ENCODE measurements around the gene LRRFIP1.
"Not testable (repeated sequence)": the region's sequence is repeated elsewhere in the genome, so short reads cannot be mapped to it uniquely, and the experiment has no call there.

LRRFIP1 gene

GRCh38 chr2:237673130-237674001, 46.0 kb downstream of the LRRFIP1 start:
- H3K36me3 Mint-ChIP-seq (ENCODE audit: insufficient read depth), result peaks cover 29% of the 10 kb centered on the region
- ATAC-seq (replicated peaks), result peak; percentile 65
- H3K27me3 Mint-ChIP-seq, result peaks cover 2 to 14% of the 10 kb centered on the region in 2 donors
- peak overlapping the region; percentile 85 to 99 for H3K4me3 Mint-ChIP-seq
- peak; percentile 87 to 90 (median 89) for DNase-seq
- no peaks in the 10 kb centered on the region for H3K9me3 Mint-ChIP-seq
- H3K4me1 Mint-ChIP-seq (ENCODE audit: low read depth in 2 of 2), result peaks cover 32 to 34% of the 10 kb centered on the region in 2 donors
- peak overlapping the region; percentile 99 to 100 for H3K27ac Mint-ChIP-seq

GRCh38 chr2:237674731-237675276, 47.4 kb downstream of the LRRFIP1 start:
- H3K27me3 Mint-ChIP-seq, result peaks cover 0 to 4% of the 10 kb centered on the region in 2 donors
- DNase-seq, result peak; percentile 87 to 89 (median 89)
- peak overlapping the region; percentile 85 to 99 for H3K4me3 Mint-ChIP-seq
- H3K9me3 Mint-ChIP-seq, result no peaks in the 10 kb centered on the region
- peak; percentile 63 for ATAC-seq (replicated peaks)
- H3K27ac Mint-ChIP-seq, result peak overlapping the region; percentile 99 to 100
- H3K36me3 Mint-ChIP-seq (ENCODE audit: insufficient read depth), result peaks cover 29% of the 10 kb centered on the region
- peaks cover 30 to 34% of the 10 kb centered on the region in 2 donors for H3K4me1 Mint-ChIP-seq (ENCODE audit: low read depth in 2 of 2)

- Mint-ChIP-seq H3K4me1 (ENCODE audit: low read depth in 2 of 2) (peaks cover 30 to 34% of the 10 kb centered on the region in 2 donors), H3K9me3 (no peaks in the 10 kb centered on the region), H3K36me3 (ENCODE audit: insufficient read depth) (peaks cover 29% of the 10 kb centered on the region), H3K4me3 (peak overlapping the region; percentile 85 to 99), H3K27ac (peak overlapping the region; percentile 99 to 100), H3K27me3 (no peaks in the 10 kb centered on the region)
- ATAC-seq (replicated peaks) (no peak), DNase-seq (no peak)
These were observed 47.9 kb downstream of the LRRFIP1 start for GRCh38 chr2:237675316-237675715.

- peaks cover 8% of the 10 kb centered on the region for H3K36me3 Mint-ChIP-seq (ENCODE audit: insufficient read depth)
- H3K4me3 Mint-ChIP-seq, result no peak overlapping the region
- H3K27me3 Mint-ChIP-seq, result no peaks in the 10 kb centered on the region
- H3K27ac Mint-ChIP-seq, result no peak overlapping the region
- no peak for DNase-seq
- H3K9me3 Mint-ChIP-seq, result no peaks in the 10 kb centered on the region
- peaks cover 12 to 13% of the 10 kb centered on the region in 2 donors for H3K4me1 Mint-ChIP-seq (ENCODE audit: low read depth in 2 of 2)
- no peak for ATAC-seq (replicated peaks)
These were observed 53.5 kb downstream of the LRRFIP1 start for GRCh38 chr2:237680702-237681478.

GRCh38 chr2:237682151-237682550, 54.8 kb downstream of the LRRFIP1 start:
- peaks cover 5% of the 10 kb centered on the region for H3K36me3 Mint-ChIP-seq (ENCODE audit: insufficient read depth)
- H3K4me3 Mint-ChIP-seq, result no peak overlapping the region

GRCh38 chr2:237682856-237683670, 55.7 kb downstream of the LRRFIP1 start:
- no peak overlapping the region for H3K27ac Mint-ChIP-seq
- no peak for DNase-seq
- peaks cover 5% of the 10 kb centered on the region for H3K36me3 Mint-ChIP-seq (ENCODE audit: insufficient read depth)
- peaks cover 14 to 23% of the 10 kb centered on the region in 2 donors for H3K4me1 Mint-ChIP-seq (ENCODE audit: low read depth in 2 of 2)
- ATAC-seq (replicated peaks), result no peak
- H3K4me3 Mint-ChIP-seq, result no peak overlapping the region
- no peaks in the 10 kb centered on the region for H3K27me3 Mint-ChIP-seq
- H3K9me3 Mint-ChIP-seq, result no peaks in the 10 kb centered on the region

More at GRCh38 chr2:237682151-237682550, 54.8 kb downstream of the LRRFIP1 start:
- Mint-ChIP-seq H3K27ac (no peak overlapping the region), H3K9me3 (no peaks in the 10 kb centered on the region), H3K27me3 (no peaks in the 10 kb centered on the region), H3K4me1 (ENCODE audit: low read depth in 2 of 2) (peaks cover 11 to 18% of the 10 kb centered on the region in 2 donors)
- ATAC-seq (replicated peaks) (no peak), DNase-seq (no peak)

- H3K4me3 Mint-ChIP-seq, result no peak overlapping the region
- H3K27me3 Mint-ChIP-seq, result no peaks in the 10 kb centered on the region
- peaks cover 33 to 40% of the 10 kb centered on the region in 2 donors for H3K4me1 Mint-ChIP-seq (ENCODE audit: low read depth in 2 of 2)
- H3K27ac Mint-ChIP-seq, result peak overlapping the region; percentile 98 to 99
- DNase-seq (no peak), ATAC-seq (replicated peaks) (no peak)
- H3K9me3 Mint-ChIP-seq, result no peaks in the 10 kb centered on the region
- H3K36me3 Mint-ChIP-seq (ENCODE audit: insufficient read depth), result peaks cover 12% of the 10 kb centered on the region
These were observed 58.0 kb downstream of the LRRFIP1 start for GRCh38 chr2:237685408-237685807.

GRCh38 chr2:237686659-237687136, 59.3 kb downstream of the LRRFIP1 start:
- peak overlapping the region in 1 of 2 donors; percentile 78 for H3K4me3 Mint-ChIP-seq
- DNase-seq, result no peak

GRCh38 chr2:237688081-237688480, 60.7 kb downstream of the LRRFIP1 start:
- H3K36me3 Mint-ChIP-seq (ENCODE audit: insufficient read depth), result peaks cover 24% of the 10 kb centered on the region
- ATAC-seq (replicated peaks) (no peak), DNase-seq (no peak)
- peak overlapping the region; percentile 98 to 99 for H3K27ac Mint-ChIP-seq
- peak overlapping the region; percentile 68 to 78 for H3K4me3 Mint-ChIP-seq
- H3K4me1 Mint-ChIP-seq (ENCODE audit: low read depth in 2 of 2), result peaks cover 38 to 49% of the 10 kb centered on the region in 2 donors
- no peaks in the 10 kb centered on the region for H3K27me3 Mint-ChIP-seq
- H3K9me3 Mint-ChIP-seq, result no peaks in the 10 kb centered on the region

More at GRCh38 chr2:237686659-237687136, 59.3 kb downstream of the LRRFIP1 start:
- Mint-ChIP-seq H3K27me3 (no peaks in the 10 kb centered on the region), H3K4me1 (ENCODE audit: low read depth in 2 of 2) (peaks cover 35 to 47% of the 10 kb centered on the region in 2 donors), H3K36me3 (ENCODE audit: insufficient read depth) (peaks cover 15% of the 10 kb centered on the region), H3K9me3 (no peaks in the 10 kb centered on the region), H3K27ac (peak overlapping the region; percentile 98 to 99)
- no peak for ATAC-seq (replicated peaks)

GRCh38 chr2:237688541-237688940, 61.2 kb downstream of the LRRFIP1 start:
- Mint-ChIP-seq H3K4me3 (peak overlapping the region; percentile 61 to 78), H3K36me3 (ENCODE audit: insufficient read depth) (peaks cover 29% of the 10 kb centered on the region), H3K27ac (peak overlapping the region; percentile 98 to 99), H3K4me1 (ENCODE audit: low read depth in 2 of 2) (peaks cover 43 to 54% of the 10 kb centered on the region in 2 donors)
- ATAC-seq (replicated peaks); DNase-seq; H3K9me3 Mint-ChIP-seq; H3K27me3 Mint-ChIP-seq: not testable (repeated sequence)

GRCh38 chr2:237689336-237690131, 62.1 kb downstream of the LRRFIP1 start:
- H3K9me3 Mint-ChIP-seq, result no peaks in the 10 kb centered on the region
- peak overlapping the region; percentile 98 to 99 for H3K27ac Mint-ChIP-seq
- H3K4me1 Mint-ChIP-seq (ENCODE audit: low read depth in 2 of 2), result peaks cover 53 to 64% of the 10 kb centered on the region in 2 donors
- ATAC-seq (replicated peaks) (no peak), DNase-seq (no peak)
- H3K4me3 Mint-ChIP-seq, result peak overlapping the region; percentile 76 to 78
- peaks cover 34% of the 10 kb centered on the region for H3K36me3 Mint-ChIP-seq (ENCODE audit: insufficient read depth)
- no peaks in the 10 kb centered on the region for H3K27me3 Mint-ChIP-seq
